ENCODE results near the gene LLGL1. TPM values are rescaled to one million over a fixed set of nuclear protein-coding genes. Genes with fewer than 3 reads are reported as not detected.

LLGL1 gene
- total RNA-seq, 2 donors from 2014 or later: 16.6 to 23.0 TPM

DNA sequence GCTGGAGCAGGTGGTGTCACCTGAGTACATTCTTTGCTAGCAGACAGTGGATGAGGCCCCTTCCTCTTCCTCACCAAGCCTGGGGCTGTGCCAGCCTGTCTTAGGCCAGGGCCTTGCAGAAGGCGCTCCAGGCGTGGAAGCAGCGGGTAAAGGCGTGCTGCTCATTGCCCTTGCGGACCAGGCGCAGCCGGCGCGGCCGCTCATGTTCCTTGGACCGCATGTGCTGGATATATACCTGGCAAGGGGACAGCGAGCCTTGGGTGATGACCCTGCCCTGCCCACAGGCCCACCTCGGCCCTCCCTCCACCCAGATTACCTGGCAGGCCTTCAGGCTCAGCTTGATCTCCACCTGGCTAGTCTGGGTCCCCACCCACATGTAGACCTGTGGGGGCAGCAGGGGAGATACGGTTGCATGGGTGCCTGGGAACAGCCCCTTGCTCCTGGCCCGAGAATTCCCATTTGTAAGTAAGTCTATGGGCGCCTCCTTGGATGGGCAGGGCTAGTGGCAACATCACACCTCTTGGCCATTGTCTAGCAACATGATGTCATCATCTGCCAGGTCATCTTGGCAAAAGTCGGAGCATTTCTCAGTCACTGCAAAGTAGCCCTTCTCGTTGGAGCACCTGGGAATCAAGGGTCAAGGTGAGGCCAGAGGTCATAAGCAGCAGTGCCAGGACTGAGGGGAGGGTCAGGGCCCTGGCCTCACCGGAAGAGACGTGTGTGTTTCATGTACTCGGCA is 19.8 kb downstream of the LLGL1 start:
- H3K4me3 Mint-ChIP-seq: no peak overlapping the region
- no peaks in the 10 kb centered on the region for H3K27me3 Mint-ChIP-seq
- peaks cover 5% of the 10 kb centered on the region for H3K36me3 Mint-ChIP-seq
- DNase-seq (ENCODE audit: low spot score) (no peak), ATAC-seq (no peak)
- H3K4me1 Mint-ChIP-seq (ENCODE audit: low read depth in 2 of 2): peaks cover 0 to 4% of the 10 kb centered on the region in 2 donors
- no peaks in the 10 kb centered on the region for H3K9me3 Mint-ChIP-seq
- no peak overlapping the region for H3K27ac Mint-ChIP-seq

DNA sequence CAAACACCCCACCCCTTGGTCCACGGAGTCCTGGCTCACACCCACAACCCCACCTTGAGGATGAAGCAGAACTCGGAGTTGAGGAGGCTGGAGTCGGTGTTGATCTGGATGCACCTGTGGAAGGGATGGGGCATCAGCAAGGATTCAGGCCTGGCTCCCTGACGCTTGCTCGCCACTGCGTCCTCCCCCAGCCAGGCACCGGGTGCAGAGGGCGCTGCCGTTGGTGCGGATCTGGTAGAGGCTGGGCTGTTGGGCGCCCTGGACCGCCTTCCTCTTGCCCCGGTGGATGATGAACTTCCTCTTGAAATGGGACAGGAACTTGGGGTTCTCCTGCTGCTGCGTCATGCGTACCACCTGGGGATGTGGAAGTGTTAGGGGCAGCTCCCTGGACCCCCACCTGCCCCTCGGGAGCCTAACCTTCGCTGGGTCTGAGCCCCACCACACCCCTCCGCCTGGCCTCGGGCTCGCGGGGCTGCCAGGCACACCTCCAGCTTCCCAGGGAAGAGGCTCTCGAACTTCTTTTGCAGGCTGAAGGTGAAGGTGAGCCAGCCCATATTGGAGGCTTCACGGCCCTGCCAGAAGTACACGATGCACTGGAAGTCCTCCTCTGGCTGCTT is 20.8 kb downstream of the LLGL1 start:
- no peak overlapping the region for H3K4me3 Mint-ChIP-seq
- H3K36me3 Mint-ChIP-seq: peaks cover 5% of the 10 kb centered on the region
- ATAC-seq (no peak), DNase-seq (ENCODE audit: low spot score) (no peak)
- H3K9me3 Mint-ChIP-seq: no peaks in the 10 kb centered on the region
- peaks cover 0 to 4% of the 10 kb centered on the region in 2 donors for H3K4me1 Mint-ChIP-seq (ENCODE audit: low read depth in 2 of 2)
- H3K27ac Mint-ChIP-seq: no peak overlapping the region
- no peaks in the 10 kb centered on the region for H3K27me3 Mint-ChIP-seq

DNA sequence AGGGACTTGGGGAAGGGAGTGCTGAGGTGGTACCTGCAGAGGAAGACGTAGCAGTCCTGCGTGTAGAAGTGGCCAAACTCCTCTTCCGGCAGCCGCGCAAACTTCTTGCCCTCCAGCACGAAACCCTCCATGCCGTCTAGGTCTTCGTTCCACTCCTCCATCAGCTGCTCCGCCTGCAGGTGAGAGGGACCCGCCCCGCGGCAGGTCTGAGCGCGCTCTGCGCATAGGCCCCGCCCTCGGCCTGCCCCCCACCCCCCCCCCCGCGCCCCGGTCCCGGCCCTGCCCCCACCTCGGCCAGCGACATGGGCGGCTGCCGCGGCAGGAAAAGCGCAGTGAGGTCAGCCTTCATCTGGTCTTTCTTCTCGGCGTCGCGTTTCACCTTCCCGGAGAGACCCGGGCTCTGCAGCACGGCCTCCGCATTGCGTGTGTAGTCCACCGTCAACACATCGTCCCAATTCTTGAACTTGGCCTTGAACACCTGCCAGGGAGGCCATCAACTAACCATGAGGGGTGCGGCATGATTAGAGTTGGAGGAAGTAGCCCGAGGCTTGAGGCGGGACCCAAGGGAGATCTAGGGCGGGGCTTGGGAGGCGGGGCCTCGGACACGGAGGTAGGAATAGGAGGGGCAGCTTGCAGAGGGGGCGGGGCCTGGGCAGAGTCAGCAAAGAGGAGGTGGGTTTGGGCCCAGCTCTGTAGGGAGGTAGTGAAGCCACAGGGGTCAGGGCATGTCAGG is 21.6 kb downstream of the LLGL1 start:
- Mint-ChIP-seq H3K36me3 (peaks cover 5% of the 10 kb centered on the region), H3K9me3 (no peaks in the 10 kb centered on the region), H3K27me3 (no peaks in the 10 kb centered on the region), H3K27ac (no peak overlapping the region), H3K4me3 (no peak overlapping the region), H3K4me1 (ENCODE audit: low read depth in 2 of 2) (peaks cover 0 to 4% of the 10 kb centered on the region in 2 donors)
- DNase-seq (ENCODE audit: low spot score) (no peak), ATAC-seq (peak in 1 of 2 donors; percentile 48)

DNA sequence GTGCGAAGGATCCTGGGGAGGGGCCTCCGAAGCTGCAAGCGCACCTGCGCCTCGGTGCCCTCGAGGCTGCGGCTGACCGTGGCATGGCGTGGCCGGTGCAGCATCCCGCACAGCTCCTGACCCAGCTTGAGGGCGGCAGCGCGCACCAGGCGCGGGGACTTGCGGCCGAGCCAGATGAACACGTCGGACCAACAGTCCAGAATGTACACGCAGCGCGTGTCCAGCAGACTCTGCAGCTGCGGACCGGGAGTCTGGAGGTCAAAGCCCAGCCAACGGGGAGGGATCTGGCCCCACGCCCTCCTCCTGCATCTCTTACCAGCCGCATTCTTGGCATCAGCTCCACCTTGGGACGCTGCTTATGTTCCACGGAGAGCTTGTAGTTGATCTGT is 22.2 kb downstream of the LLGL1 start:
- H3K27me3 Mint-ChIP-seq: no peaks in the 10 kb centered on the region
- H3K36me3 Mint-ChIP-seq: peaks cover 5% of the 10 kb centered on the region
- ATAC-seq (no peak), DNase-seq (ENCODE audit: low spot score) (no peak)
- no peak overlapping the region for H3K4me3 Mint-ChIP-seq
- no peaks in the 10 kb centered on the region for H3K9me3 Mint-ChIP-seq
- peak overlapping the region in 1 of 2 donors; percentile 11 for H3K27ac Mint-ChIP-seq
- H3K4me1 Mint-ChIP-seq (ENCODE audit: low read depth in 2 of 2): peaks cover 0 to 4% of the 10 kb centered on the region in 2 donors

DNA sequence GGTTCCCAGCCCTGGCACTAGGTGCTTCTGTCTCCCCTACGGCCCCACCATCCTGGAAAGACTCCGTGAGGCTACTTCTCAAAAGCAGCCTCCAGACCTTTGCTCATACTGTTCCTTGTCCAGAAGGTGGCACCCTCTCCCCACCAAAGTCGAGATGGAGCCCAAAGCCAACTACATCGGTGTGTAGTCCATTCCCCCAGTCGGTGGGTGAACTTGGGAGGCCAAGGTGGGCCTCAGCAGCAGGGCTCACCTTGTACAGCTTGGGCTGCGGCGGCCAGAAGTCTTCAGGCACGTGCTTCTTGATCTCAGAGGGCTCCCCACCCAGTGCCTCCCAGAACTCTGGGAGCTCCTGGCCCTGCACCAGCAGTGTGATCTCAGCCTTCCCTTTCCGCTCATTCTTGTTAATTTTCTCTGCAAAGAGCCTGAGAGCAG is 22.9 kb downstream of the LLGL1 start:
- DNase-seq (ENCODE audit: low spot score) (peak; percentile 74), ATAC-seq (peak; percentile 48 to 53)
- peaks cover 5% of the 10 kb centered on the region for H3K36me3 Mint-ChIP-seq
- H3K4me3 Mint-ChIP-seq: no peak overlapping the region
- H3K4me1 Mint-ChIP-seq (ENCODE audit: low read depth in 2 of 2): peaks cover 0 to 4% of the 10 kb centered on the region in 2 donors
- H3K9me3 Mint-ChIP-seq: no peaks in the 10 kb centered on the region
- H3K27ac Mint-ChIP-seq: peak overlapping the region in 1 of 2 donors; percentile 11
- no peaks in the 10 kb centered on the region for H3K27me3 Mint-ChIP-seq

DNA sequence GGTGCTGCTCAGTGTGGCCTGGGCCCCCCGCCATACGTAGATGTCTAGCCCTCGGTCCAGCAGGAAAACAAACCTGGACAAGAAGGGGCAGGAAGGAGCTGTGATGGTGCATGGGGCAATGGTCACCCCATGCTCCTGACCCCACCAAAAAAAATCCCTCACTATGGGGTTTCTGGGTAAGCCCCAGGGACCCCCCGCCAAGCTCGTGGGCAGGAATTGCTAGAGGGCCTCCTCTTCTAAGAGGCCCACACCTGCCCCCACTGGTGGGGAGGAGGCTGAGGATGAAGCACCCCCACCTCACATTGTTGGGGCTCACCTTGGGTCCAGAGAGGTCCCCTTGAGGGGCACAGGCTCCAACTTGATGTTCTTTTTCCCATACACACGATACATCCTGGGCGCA is 23.4 kb downstream of the LLGL1 start:
- ATAC-seq (no peak), DNase-seq (ENCODE audit: low spot score) (no peak)
- no peak overlapping the region for H3K27ac Mint-ChIP-seq
- peaks cover 0 to 4% of the 10 kb centered on the region in 2 donors for H3K4me1 Mint-ChIP-seq (ENCODE audit: low read depth in 2 of 2)
- H3K27me3 Mint-ChIP-seq: no peaks in the 10 kb centered on the region
- no peak overlapping the region for H3K4me3 Mint-ChIP-seq
- H3K36me3 Mint-ChIP-seq: peaks cover 5% of the 10 kb centered on the region
- no peaks in the 10 kb centered on the region for H3K9me3 Mint-ChIP-seq

DNA sequence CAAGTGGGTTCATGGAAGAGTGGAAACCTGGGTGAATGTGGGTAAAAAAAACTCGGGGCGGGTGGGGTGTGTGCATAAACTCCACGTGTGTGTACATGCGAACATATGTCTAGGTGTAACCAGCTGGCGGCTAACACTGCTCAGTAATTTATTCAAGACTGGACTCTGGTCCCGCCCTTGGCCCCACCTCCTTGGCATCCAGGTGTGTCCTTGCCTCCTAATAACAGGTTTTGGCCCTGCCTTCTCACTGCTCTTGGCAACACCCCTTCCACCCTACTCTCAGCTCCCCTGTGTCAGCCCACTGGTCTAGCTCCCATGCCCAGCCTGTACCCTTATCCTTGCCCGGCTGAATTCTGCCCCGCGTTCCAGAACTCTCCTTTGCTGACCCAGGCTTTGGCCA is 24.8 kb downstream of the LLGL1 start:
- no peak overlapping the region for H3K4me3 Mint-ChIP-seq
- H3K27me3 Mint-ChIP-seq: no peaks in the 10 kb centered on the region
- H3K4me1 Mint-ChIP-seq (ENCODE audit: low read depth in 2 of 2): peaks cover 0 to 6% of the 10 kb centered on the region in 2 donors
- H3K27ac Mint-ChIP-seq: no peak overlapping the region
- ATAC-seq (no peak), DNase-seq (ENCODE audit: low spot score) (no peak)
- peaks cover 5% of the 10 kb centered on the region for H3K36me3 Mint-ChIP-seq
- no peaks in the 10 kb centered on the region for H3K9me3 Mint-ChIP-seq

DNA sequence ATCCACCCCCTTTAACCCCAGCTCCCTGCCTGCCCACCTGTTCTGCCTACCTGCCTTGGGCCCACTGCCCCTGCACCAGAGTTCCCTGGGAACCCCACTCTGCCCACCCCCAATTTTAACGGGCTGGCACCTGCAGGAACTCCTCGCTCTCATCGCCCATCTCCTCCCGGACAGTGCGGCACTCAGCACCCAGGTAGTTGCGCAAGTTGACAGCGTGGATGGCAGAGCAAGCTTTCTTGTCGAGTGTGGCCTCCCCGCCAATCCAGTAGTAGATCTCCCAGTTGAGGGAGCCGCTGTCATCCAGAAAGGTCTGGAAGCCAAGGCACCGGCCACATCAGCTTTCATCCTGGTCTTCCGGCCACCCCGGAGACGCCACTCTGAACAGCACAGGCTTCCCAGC is 25.3 kb downstream of the LLGL1 start:
- H3K9me3 Mint-ChIP-seq: no peaks in the 10 kb centered on the region
- ATAC-seq (no peak), DNase-seq (ENCODE audit: low spot score) (no peak)
- H3K4me3 Mint-ChIP-seq: no peak overlapping the region
- H3K36me3 Mint-ChIP-seq: peaks cover 5% of the 10 kb centered on the region
- no peaks in the 10 kb centered on the region for H3K27me3 Mint-ChIP-seq
- peaks cover 0 to 6% of the 10 kb centered on the region in 2 donors for H3K4me1 Mint-ChIP-seq (ENCODE audit: low read depth in 2 of 2)
- H3K27ac Mint-ChIP-seq: no peak overlapping the region

DNA sequence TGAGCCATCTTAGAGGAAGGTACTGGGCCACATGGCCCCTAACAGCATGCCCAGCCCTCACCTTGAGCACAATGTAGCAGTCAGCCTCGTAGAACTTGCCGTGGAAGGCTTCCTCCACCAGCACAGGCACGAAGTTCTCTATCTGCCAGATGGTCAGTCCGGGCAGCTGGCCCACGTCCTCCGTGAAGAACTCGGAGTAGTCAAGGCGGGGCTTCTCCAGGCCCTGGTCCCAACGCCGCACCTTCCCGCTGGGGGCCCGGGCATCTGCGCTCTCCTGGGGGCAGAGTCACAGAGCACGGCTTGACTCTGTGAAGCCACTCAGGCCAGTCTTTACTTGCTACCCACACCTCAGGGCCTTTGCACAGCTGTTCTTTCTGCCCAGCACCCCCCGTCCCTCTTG is 25.8 kb downstream of the LLGL1 start:
- ATAC-seq (no peak), DNase-seq (ENCODE audit: low spot score) (no peak)
- Mint-ChIP-seq H3K27ac (no peak overlapping the region), H3K4me3 (no peak overlapping the region), H3K36me3 (peaks cover 5% of the 10 kb centered on the region), H3K9me3 (no peaks in the 10 kb centered on the region), H3K4me1 (ENCODE audit: low read depth in 2 of 2) (peaks cover 0 to 6% of the 10 kb centered on the region in 2 donors), H3K27me3 (no peaks in the 10 kb centered on the region)

DNA sequence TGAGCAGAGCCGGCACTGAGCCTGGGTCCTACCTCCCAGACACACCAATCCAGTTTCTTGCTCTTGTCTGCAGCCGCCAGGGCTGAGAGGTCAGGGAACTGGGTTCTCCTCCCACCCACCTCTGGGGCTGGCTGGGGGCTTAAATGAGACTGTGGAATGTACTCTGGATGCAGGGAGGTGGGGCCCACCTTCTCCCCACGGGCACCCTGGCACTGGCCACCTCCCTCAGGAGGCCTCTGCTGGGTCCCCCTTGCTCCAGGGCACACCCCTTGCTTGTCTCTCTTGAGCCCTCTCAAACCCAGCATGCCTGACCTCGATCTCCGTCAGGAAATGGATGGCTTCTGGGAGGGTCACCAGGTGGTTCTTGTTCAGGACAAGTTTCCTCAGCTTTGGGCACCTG is 26.7 kb downstream of the LLGL1 start:
- Mint-ChIP-seq H3K27me3 (no peaks in the 10 kb centered on the region), H3K27ac (no peak overlapping the region), H3K9me3 (no peaks in the 10 kb centered on the region), H3K36me3 (peaks cover 5% of the 10 kb centered on the region), H3K4me3 (no peak overlapping the region), H3K4me1 (ENCODE audit: low read depth in 2 of 2) (peaks cover 0 to 10% of the 10 kb centered on the region in 2 donors)
- ATAC-seq: no peak
- DNase-seq (ENCODE audit: low spot score): no peak

DNA sequence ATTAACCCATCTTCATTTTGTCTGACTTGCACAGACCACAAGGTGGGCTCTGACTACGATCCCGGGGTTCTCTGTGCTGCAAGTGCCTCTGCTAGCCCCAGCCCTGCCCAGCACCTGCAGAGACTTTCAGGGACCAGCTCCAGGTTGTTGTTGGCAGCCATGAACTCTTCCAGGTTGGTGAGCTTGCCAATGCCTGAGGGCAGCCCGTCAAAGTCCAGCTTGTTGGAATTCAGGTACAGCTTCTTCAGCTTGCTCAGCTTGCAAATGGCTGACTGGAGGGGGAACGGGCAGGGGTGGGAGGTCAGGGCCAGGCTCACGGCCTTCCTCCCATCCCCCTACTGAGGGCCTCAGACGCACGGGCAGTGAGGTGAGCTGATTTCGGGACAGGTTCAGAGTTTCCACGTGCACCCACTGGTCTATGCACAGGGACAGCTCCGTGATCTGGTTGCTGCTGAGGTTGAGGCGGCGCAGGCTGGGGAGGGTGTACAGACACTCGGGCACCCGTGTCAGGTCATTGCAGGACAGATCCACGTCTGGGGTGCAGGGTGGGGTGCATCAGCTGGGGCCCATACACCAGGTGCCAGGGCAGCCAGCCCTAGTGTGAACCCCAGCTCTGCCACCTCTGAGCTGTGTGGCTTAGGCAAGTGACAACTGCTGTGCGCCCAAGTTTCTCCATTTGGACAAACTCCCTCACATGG is 27.9 kb downstream of the LLGL1 start:
- no peak overlapping the region for H3K27ac Mint-ChIP-seq
- H3K4me1 Mint-ChIP-seq (ENCODE audit: low read depth in 2 of 2): peaks cover 4 to 12% of the 10 kb centered on the region in 2 donors
- DNase-seq (ENCODE audit: low spot score) (no peak), ATAC-seq (no peak)
- H3K9me3 Mint-ChIP-seq: no peaks in the 10 kb centered on the region
- H3K36me3 Mint-ChIP-seq: peaks cover under 1% of the 10 kb centered on the region
- H3K4me3 Mint-ChIP-seq: no peak overlapping the region
- H3K27me3 Mint-ChIP-seq: no peaks in the 10 kb centered on the region

DNA sequence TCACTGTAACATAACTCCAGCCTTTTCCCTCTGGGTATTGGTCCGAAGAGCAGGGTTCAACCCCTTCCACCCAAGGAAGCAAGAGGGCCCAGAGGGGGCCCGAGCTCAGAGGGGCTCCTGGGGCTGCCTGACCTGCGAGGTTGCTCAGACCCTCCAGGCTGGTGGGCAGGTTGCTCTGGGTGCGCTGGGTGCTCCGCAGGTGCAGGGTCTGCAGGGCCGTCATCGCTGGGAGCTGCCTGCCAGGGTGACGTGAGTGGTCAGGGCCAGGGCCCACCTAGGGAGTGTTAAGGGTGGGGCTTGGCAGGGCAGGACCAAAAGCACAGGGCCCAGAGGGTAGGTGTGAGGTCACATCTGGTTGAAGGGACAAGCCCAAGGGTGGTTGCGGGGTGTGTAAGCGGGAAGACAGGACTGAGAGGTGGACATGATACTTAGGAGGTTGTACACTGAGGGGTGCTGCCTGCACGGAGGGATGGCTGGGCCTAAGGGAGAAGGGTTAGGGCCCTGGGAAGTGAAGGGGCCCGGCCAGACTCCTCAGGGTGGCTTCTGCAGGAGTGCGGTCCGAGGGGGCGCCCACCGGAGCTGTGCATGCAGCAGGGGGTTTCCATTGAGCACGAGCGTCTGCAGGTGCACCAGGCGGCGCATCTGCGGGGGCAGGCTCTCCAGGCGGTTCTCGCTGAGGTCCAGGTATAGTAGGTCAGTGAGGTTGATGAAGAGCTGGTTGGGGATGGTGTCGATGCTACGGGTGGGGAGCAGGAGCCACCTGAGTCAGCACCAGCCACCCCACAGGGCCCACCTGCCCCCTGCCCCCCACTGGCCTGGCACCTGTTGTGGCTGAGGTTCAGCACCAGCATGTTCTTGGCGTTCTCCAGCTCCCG is 28.7 kb downstream of the LLGL1 start:
- no peaks in the 10 kb centered on the region for H3K36me3 Mint-ChIP-seq
- H3K27me3 Mint-ChIP-seq: no peaks in the 10 kb centered on the region
- DNase-seq (ENCODE audit: low spot score) (no peak), ATAC-seq (no peak)
- H3K9me3 Mint-ChIP-seq: no peaks in the 10 kb centered on the region
- no peak overlapping the region for H3K27ac Mint-ChIP-seq
- H3K4me3 Mint-ChIP-seq: no peak overlapping the region
- H3K4me1 Mint-ChIP-seq (ENCODE audit: low read depth in 2 of 2): peaks cover 4 to 15% of the 10 kb centered on the region in 2 donors

Data from natural killer cell treated with Interleukin-12 subunit alpha and Interleukin-12 subunit beta and Interleukin-15 and Interleukin-18, amount 100 ng/mL, for 72 hours (primary cell).